Gastroesophageal sphincter (tissue), 3 donors: Measurements from ENCODE around the gene FAM151A.

Experiments used
- CTCF ChIP-seq, 4 experiments: fragments of 200-600 bp in 2 of 4; fragments of 450-650 bp in 2 of 4; sonication (generic) in 1 of 4; IDR thresholded peaks; one replicate each; pipeline ENCODE4 v1.5.1; 2017 to 2019; ENCODE audit warnings: antibody characterized with exemption in 4 of 4, mild to moderate bottlenecking in 2 of 4, moderate library complexity in 2 of 4
- EP300 ChIP-seq: sonication (generic); formaldehyde crosslinking; IDR thresholded peaks from one replicate; pipeline ENCODE4 v1.6.1; 2017; ENCODE audit warnings: antibody characterized with exemption, mild to moderate bottlenecking

GRCh38 chr1:54593571-54594160, 29.7 kb downstream of the FAM151A start:
- TF ChIP-seq EP300 (no peak), CTCF (IDR thresholded peaks at IDR 0.05) (no peak)
